A549 (cell line): ENCODE measurements around the gene CNIH2. TPM values are rescaled to one million over a fixed set of nuclear protein-coding genes. Genes with fewer than 3 reads are reported as not detected.

Experiments
- ATAC-seq, 2 experiments: fragments of 200-7000 bp in 1 of 2; fragments of >200 bp in 1 of 2; cut with Nextera tagmentation in 1 of 2; cut with Tn5 transposase in 1 of 2; 3 replicates each; pipeline versions ENCODE4 v1.8.0 to v1.9.1; 2018 to 2020; ENCODE audit warnings: mild to moderate bottlenecking in 1 of 2, moderate library complexity in 1 of 2
- CTCF ChIA-PET: fragments of 300-600 bp; sonication (Branson Sonifier 250); formaldehyde crosslinking; extraction: SDS; loops from one replicate; lab custom pipeline; 2021; ENCODE audit warnings: antibody characterized with exemption, inconsistent platforms; lab: Yijun Ruan, JAX
- POLR2A ChIA-PET: fragments of 350-600 bp; formaldehyde crosslinking; extraction: SDS; loops from one replicate; lab custom pipeline; 2021; ENCODE audit warnings: antibody characterized with exemption, inconsistent platforms; lab: Yijun Ruan, JAX
- DNase-seq, 2 experiments: peaks; one replicate each; pipeline versions ENCODE4 v3.0.0 to v3.0.0-alpha.2; 2011 to 2016; ENCODE audit warnings: low read depth in 1 of 2, low spot score in 1 of 2
- FAIRE-seq: peaks from 2 replicates; lab custom pipeline; 2011; peaks lifted over from hg19 to GRCh38; lab: Jason Lieb, UNC
- H3K27ac ChIP-seq, 2 experiments: fragments of >200 bp; sonication (Bioruptor Twin); formaldehyde crosslinking; 3 replicates each; pipeline ENCODE4 v1.5.1; 2016 to 2017
- H3K4me1 ChIP-seq: fragments of >200 bp; sonication (Bioruptor Twin); formaldehyde crosslinking; 3 replicates; pipeline ENCODE4 v1.6.1; 2016
- H3K4me2 ChIP-seq: fragments of >200 bp; sonication (Bioruptor Twin); formaldehyde crosslinking; 3 replicates; pipeline ENCODE4 v1.6.1; 2016
- H3K4me3 ChIP-seq: fragments of >200 bp; sonication (Bioruptor Twin); formaldehyde crosslinking; 3 replicates; pipeline ENCODE4 v1.5.1; 2016
- H3K9me3 ChIP-seq: fragments of >200 bp; sonication (Bioruptor Twin); formaldehyde crosslinking; 3 replicates; pipeline ENCODE4 v1.6.1; 2016
- CBX2 ChIP-seq: fragments of 200-600 bp; sonication (generic); IDR thresholded peaks from 2 replicates; pipeline ENCODE4 v1.6.1; 2016; ENCODE audit warnings: low read depth, mild to moderate bottlenecking, borderline replicate concordance
- CHD2 ChIP-seq: fragments of 150-350 bp; IDR thresholded peaks from 2 replicates; pipeline ENCODE4 v1.6.1; 2014; ENCODE audit warnings: low read length; ENCODE audit not compliant: partially characterized antibody
- CHD4 ChIP-seq: fragments of 200-600 bp; sonication (generic); IDR thresholded peaks from 2 replicates; pipeline ENCODE4 v1.6.1; 2016; ENCODE audit warnings: antibody characterized with exemption, mild to moderate bottlenecking, borderline replicate concordance
- EHMT2 ChIP-seq: fragments of 200-600 bp; sonication (generic); IDR thresholded peaks from 2 replicates; pipeline ENCODE4 v1.6.1; 2016; ENCODE audit warnings: antibody characterized with exemption, low read depth, mild to moderate bottlenecking, moderate library complexity
- EP300 ChIP-seq, 2 experiments: fragments of >200 bp; sonication (Bioruptor Twin); formaldehyde crosslinking; IDR thresholded peaks; 2 replicates in 1 of 2; 3 replicates in 1 of 2; pipeline ENCODE4 v1.6.1; 2016 to 2017
- FOSB ChIP-seq: fragments of 250-450 bp; sonication (Bioruptor Pico); IDR thresholded peaks from 2 replicates; pipeline ENCODE4 v1.5.0; 2020; ENCODE audit warnings: mild to moderate bottlenecking, moderate library complexity
- FOSL2 ChIP-seq, 2 experiments: fragments of 450-650 bp in 1 of 2; fragments of >200 bp in 1 of 2; sonication (Bioruptor Twin) in 1 of 2; formaldehyde crosslinking; IDR thresholded peaks; 2 replicates each; pipeline versions ENCODE4 v1.5.0 to v1.6.1; 2016 to 2020; ENCODE audit warnings: mild to moderate bottlenecking in 1 of 2, moderate library complexity in 1 of 2
- HEYL ChIP-seq: fragments of 250-450 bp; sonication (Bioruptor Pico); IDR thresholded peaks from 2 replicates; pipeline ENCODE4 v1.8.0; 2021; ENCODE audit warnings: mild to moderate bottlenecking, moderate library complexity
- HOXB5 ChIP-seq: fragments of 250-450 bp; sonication (Bioruptor Pico); IDR thresholded peaks from 2 replicates; pipeline ENCODE4 v1.5.0; 2020; ENCODE audit warnings: mild to moderate bottlenecking, moderate library complexity
- JUNB ChIP-seq: fragments of >200 bp; sonication (Bioruptor Twin); formaldehyde crosslinking; IDR thresholded peaks from 2 replicates; pipeline ENCODE4 v1.6.1; 2016
- KDM5A ChIP-seq: fragments of 200-600 bp; sonication (generic); IDR thresholded peaks from 2 replicates; pipeline ENCODE4 v1.6.1; 2016; ENCODE audit warnings: antibody characterized with exemption, mild to moderate bottlenecking
- MYC ChIP-seq: IDR thresholded peaks from 2 replicates; pipeline ENCODE4 v1.6.1; 2012; ENCODE audit warnings: mild to moderate bottlenecking, inconsistent platforms, low read length, improper control_type of control experiment, borderline replicate concordance
- NPAS2 ChIP-seq: fragments of 250-450 bp; sonication (Bioruptor Pico); IDR thresholded peaks from 2 replicates; pipeline ENCODE4 v1.8.0; 2022; ENCODE audit warnings: mild to moderate bottlenecking, moderate library complexity, borderline replicate concordance
- PHF8 ChIP-seq: fragments of 200-600 bp; sonication (generic); IDR thresholded peaks from 2 replicates; pipeline ENCODE4 v1.6.1; 2016; ENCODE audit warnings: low read depth, mild to moderate bottlenecking, antibody characterized with exemption, moderate library complexity, borderline replicate concordance
- POLR2A ChIP-seq: IDR thresholded peaks from 2 replicates; pipeline ENCODE4 v1.6.1; 2012; ENCODE audit warnings: mild to moderate bottlenecking, low read length
- RARB ChIP-seq: fragments of 250-450 bp; sonication (Bioruptor Pico); IDR thresholded peaks from 2 replicates; pipeline ENCODE4 v1.8.0; 2021; ENCODE audit warnings: mild to moderate bottlenecking, moderate library complexity
- RNF2 ChIP-seq: fragments of 200-600 bp; sonication (generic); IDR thresholded peaks from 2 replicates; pipeline ENCODE4 v1.6.1; 2016; ENCODE audit warnings: low read depth, mild to moderate bottlenecking, antibody characterized with exemption, moderate library complexity, borderline replicate concordance
- SMC3 ChIP-seq: fragments of >200 bp; sonication (Bioruptor Twin); formaldehyde crosslinking; IDR thresholded peaks from 3 replicates; pipeline ENCODE4 v1.6.1; 2018; ENCODE audit warnings: inconsistent platforms
- SREBF2 ChIP-seq: fragments of 450-650 bp; IDR thresholded peaks from 2 replicates; pipeline ENCODE4 v1.6.1; 2014; ENCODE audit warnings: mild to moderate bottlenecking, moderate library complexity
- TP53 ChIP-seq: fragments of 250-450 bp; sonication (Bioruptor Pico); IDR thresholded peaks from 2 replicates; pipeline ENCODE4 v1.5.0; 2021; ENCODE audit warnings: mild to moderate bottlenecking, moderate library complexity
- USF2 ChIP-seq: fragments of 450-650 bp; IDR thresholded peaks from 2 replicates; pipeline ENCODE4 v1.6.1; 2014; ENCODE audit warnings: antibody characterized with exemption
- ZFP36 ChIP-seq: fragments of 450-650 bp; IDR thresholded peaks from 2 replicates; pipeline ENCODE4 v1.6.1; 2014; ENCODE audit warnings: borderline replicate concordance; ENCODE audit not compliant: partially characterized antibody
- ZSCAN20 ChIP-seq: fragments of 250-450 bp; sonication (Bioruptor Pico); IDR thresholded peaks from 2 replicates; pipeline ENCODE4 v1.8.0; 2022; ENCODE audit warnings: mild to moderate bottlenecking, moderate library complexity
- WGBS: methylation state at CpG from one replicate; pipeline ENCODE4 v1.1.6; 2017; ENCODE audit errors: missing lambda C conversion rate; 5-methylcytosine and 5-hydroxymethylcytosine counted together
- polyA plus RNA-seq, 4 experiments: library from polyadenylated mRNA; depleted of rRNA in 3 of 4; stranded (reverse); fragments of >200 nt; fragmentation: RNase III in 1 of 4; extraction: RNeasy Plus Mini Kit Qiagen cat#74134 plus additional on column Dnase treatment in 1 of 4; gene quantifications; 2 replicates in 3 of 4; 3 replicates in 1 of 4; pipeline ENCODE4 v1.2.3, GENCODE V29; 2011 to 2017
- TF ChIP-seq, protein P1 (sequence below): fragments of >200 bp; sonication (Bioruptor Twin); formaldehyde crosslinking; IDR thresholded peaks from 2 replicates; pipeline ENCODE4 v1.6.1; 2016
- TF ChIP-seq, protein P2 (sequence below): fragments of 150-350 bp; IDR thresholded peaks from 2 replicates; pipeline ENCODE4 v1.6.1; 2014; ENCODE audit warnings: low read depth, mild to moderate bottlenecking, low read length
- TF ChIP-seq, protein P3 (sequence below): fragments of 200-600 bp; sonication (generic); IDR thresholded peaks from 2 replicates; pipeline ENCODE4 v1.6.1; 2016; ENCODE audit warnings: antibody characterized with exemption, mild to moderate bottlenecking, moderate library complexity
- TF ChIP-seq, protein P4 (sequence below): fragments of 250-450 bp; sonication (Bioruptor Pico); IDR thresholded peaks from 2 replicates; pipeline ENCODE4 v1.5.0; 2021; ENCODE audit warnings: mild to moderate bottlenecking, moderate library complexity, borderline replicate concordance
- TF ChIP-seq, protein P5 (sequence below): fragments of 250-450 bp; sonication (Bioruptor Pico); IDR thresholded peaks from 2 replicates; pipeline ENCODE4 v1.5.0; 2020; ENCODE audit warnings: low read depth, mild to moderate bottlenecking, moderate library complexity

The CNIH2 gene
- polyA plus RNA-seq, 2 of the 4 experiments (the other 2 are of a cell fraction), result 0.98 to 1.1 TPM

GRCh38 chr11:66259956-66260355 lies 18.0 kb upstream of the CNIH2 start:
- ATAC-seq (no peak), DNase-seq (no peak), FAIRE-seq (no peak)
- no peak for TF ChIP-seq TP53
- TF ChIP-seq MYC, result no peak
- no peak for TF ChIP-seq ZSCAN20
- TF ChIP-seq CHD4, result no peak
- TF ChIP-seq, protein P1, sequence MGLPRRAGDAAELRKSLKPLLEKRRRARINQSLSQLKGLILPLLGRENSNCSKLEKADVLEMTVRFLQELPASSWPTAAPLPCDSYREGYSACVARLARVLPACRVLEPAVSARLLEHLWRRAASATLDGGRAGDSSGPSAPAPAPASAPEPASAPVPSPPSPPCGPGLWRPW, result no peak
- TF ChIP-seq USF2, result no peak
- TF ChIP-seq EHMT2, result no peak
- TF ChIP-seq, protein P2, sequence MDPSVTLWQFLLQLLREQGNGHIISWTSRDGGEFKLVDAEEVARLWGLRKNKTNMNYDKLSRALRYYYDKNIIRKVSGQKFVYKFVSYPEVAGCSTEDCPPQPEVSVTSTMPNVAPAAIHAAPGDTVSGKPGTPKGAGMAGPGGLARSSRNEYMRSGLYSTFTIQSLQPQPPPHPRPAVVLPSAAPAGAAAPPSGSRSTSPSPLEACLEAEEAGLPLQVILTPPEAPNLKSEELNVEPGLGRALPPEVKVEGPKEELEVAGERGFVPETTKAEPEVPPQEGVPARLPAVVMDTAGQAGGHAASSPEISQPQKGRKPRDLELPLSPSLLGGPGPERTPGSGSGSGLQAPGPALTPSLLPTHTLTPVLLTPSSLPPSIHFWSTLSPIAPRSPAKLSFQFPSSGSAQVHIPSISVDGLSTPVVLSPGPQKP, result no peak
- no peak for TF ChIP-seq SMC3
- no peak for TF ChIP-seq JUNB
- TF ChIP-seq POLR2A, result no peak
- TF ChIP-seq, protein P3, sequence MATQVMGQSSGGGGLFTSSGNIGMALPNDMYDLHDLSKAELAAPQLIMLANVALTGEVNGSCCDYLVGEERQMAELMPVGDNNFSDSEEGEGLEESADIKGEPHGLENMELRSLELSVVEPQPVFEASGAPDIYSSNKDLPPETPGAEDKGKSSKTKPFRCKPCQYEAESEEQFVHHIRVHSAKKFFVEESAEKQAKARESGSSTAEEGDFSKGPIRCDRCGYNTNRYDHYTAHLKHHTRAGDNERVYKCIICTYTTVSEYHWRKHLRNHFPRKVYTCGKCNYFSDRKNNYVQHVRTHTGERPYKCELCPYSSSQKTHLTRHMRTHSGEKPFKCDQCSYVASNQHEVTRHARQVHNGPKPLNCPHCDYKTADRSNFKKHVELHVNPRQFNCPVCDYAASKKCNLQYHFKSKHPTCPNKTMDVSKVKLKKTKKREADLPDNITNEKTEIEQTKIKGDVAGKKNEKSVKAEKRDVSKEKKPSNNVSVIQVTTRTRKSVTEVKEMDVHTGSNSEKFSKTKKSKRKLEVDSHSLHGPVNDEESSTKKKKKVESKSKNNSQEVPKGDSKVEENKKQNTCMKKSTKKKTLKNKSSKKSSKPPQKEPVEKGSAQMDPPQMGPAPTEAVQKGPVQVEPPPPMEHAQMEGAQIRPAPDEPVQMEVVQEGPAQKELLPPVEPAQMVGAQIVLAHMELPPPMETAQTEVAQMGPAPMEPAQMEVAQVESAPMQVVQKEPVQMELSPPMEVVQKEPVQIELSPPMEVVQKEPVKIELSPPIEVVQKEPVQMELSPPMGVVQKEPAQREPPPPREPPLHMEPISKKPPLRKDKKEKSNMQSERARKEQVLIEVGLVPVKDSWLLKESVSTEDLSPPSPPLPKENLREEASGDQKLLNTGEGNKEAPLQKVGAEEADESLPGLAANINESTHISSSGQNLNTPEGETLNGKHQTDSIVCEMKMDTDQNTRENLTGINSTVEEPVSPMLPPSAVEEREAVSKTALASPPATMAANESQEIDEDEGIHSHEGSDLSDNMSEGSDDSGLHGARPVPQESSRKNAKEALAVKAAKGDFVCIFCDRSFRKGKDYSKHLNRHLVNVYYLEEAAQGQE, result no peak
- no peak for TF ChIP-seq SREBF2
- no peak for TF ChIP-seq CHD2
- no peak for TF ChIP-seq NPAS2
- no peak for TF ChIP-seq HOXB5 (CRISPR knock-in tag)
- TF ChIP-seq RNF2, result no peak
- no peak for TF ChIP-seq EP300 (IDR thresholded peaks at IDR 0.05)
- ChIA-PET CTCF (interaction anchor here (0.5 to 2.5 kb wide), 9 partner anchors 8 to 778 kb away, joined by 3 to 9 read pairs (median 5); partner anchors contain the start of genes PACS1 and RAB1B), POLR2A (no interaction called here)
- Histone ChIP-seq H3K4me3 (no peak overlapping the region), H3K4me2 (no peak overlapping the region), H3K27ac (no peak overlapping the region), H3K4me1 (peaks cover 12% of the 10 kb centered on the region), H3K9me3 (no peaks in the 10 kb centered on the region)
- 84% methylated on average over 4 of the region's 4 CpGs for WGBS

DNA sequence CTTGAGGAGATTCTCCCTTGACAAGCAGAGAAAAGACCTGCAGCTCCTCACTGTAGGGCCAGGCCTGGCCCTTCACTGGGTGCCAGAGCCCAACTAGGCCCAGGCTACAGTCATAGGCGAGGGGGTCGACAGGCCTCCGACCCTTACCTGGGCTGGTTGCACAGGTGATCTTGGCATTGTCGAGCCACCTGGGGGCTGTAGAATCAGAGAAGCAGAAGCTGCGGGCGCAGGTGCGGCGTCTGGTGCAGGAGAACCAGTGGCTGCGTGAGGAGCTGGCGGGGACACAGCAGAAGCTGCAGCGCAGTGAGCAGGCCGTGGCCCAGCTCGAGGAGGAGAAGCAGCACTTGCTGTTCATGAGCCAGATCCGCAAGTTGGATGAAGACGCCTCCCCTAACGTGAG lies 16.4 kb upstream of the CNIH2 start:
- ChIA-PET POLR2A (no interaction called here), CTCF (interaction anchor here (0.5 to 2.8 kb wide), 9 partner anchors 10 to 70 kb away, joined by 3 to 20 read pairs (median 3); no protein-coding TSS in a partner anchor)
- WGBS, result 92% methylated on average over 12 of the region's 16 CpGs
- Histone ChIP-seq H3K4me1 (peaks cover 13% of the 10 kb centered on the region), H3K4me3 (no peak overlapping the region), H3K9me3 (no peaks in the 10 kb centered on the region), H3K4me2 (no peak overlapping the region), H3K27ac (no peak overlapping the region)
- no peak for DNase-seq
- FAIRE-seq, result no peak
- ATAC-seq, result no peak
- TF ChIP-seq KDM5A, result no peak
- no peak for TF ChIP-seq FOSL2 (IDR thresholded peaks at IDR 0.05)
- no peak for TF ChIP-seq FOSL2 (CRISPR knock-in tag; IDR thresholded peaks at IDR 0.05)
- TF ChIP-seq, protein P4, sequence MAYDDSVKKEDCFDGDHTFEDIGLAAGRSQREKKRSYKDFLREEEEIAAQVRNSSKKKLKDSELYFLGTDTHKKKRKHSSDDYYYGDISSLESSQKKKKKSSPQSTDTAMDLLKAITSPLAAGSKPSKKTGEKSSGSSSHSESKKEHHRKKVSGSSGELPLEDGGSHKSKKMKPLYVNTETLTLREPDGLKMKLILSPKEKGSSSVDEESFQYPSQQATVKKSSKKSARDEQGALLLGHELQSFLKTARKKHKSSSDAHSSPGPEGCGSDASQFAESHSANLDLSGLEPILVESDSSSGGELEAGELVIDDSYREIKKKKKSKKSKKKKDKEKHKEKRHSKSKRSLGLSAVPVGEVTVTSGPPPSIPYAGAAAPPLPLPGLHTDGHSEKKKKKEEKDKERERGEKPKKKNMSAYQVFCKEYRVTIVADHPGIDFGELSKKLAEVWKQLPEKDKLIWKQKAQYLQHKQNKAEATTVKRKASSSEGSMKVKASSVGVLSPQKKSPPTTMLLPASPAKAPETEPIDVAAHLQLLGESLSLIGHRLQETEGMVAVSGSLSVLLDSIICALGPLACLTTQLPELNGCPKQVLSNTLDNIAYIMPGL (CRISPR knock-in tag), result no peak
- no peak for TF ChIP-seq CBX2
- TF ChIP-seq USF2, result no peak
- no peak for TF ChIP-seq PHF8
- no peak for TF ChIP-seq RARB (CRISPR knock-in tag)
- TF ChIP-seq, protein P5, sequence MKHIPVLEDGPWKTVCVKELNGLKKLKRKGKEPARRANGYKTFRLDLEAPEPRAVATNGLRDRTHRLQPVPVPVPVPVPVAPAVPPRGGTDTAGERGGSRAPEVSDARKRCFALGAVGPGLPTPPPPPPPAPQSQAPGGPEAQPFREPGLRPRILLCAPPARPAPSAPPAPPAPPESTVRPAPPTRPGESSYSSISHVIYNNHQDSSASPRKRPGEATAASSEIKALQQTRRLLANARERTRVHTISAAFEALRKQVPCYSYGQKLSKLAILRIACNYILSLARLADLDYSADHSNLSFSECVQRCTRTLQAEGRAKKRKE, result no peak
- TF ChIP-seq ZFP36, result no peak
- no peak for TF ChIP-seq FOSB (CRISPR knock-in tag)
- no peak for TF ChIP-seq CHD2
- TF ChIP-seq HEYL (CRISPR knock-in tag), result no peak
- TF ChIP-seq, protein P1, result no peak
- no peak for TF ChIP-seq HOXB5 (CRISPR knock-in tag)
